ENCODE data around the gene EFNA1. TPM values are rescaled to one million over a fixed set of nuclear protein-coding genes. Genes with fewer than 3 reads are reported as not detected.

Gene EFNA1
- total RNA-seq, 1 donor from 2014 or later: 0.34 TPM

DNA sequence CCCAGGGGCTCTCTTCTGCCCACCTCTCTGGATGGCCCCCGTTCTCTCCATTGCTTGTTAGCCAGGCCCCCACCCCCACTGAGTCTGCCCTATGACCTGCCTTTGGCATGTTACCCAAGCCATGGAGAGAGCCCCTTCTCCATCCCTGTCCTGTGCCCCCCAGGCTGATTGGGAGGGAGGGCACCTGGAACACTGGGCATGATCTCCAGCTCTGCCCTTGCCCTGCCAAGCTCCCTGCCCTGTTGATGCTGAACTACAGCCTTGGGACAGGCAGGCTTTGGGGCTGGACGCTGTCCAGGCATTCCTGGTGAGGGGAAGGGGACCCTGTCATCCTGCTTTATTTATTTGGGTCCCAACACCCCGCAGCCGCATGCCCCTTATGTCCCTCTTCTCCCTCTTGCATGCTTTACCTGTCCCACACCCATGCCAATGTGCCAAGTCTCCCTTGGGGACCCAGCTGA is 56.7 kb downstream of the EFNA1 start:
- H2AFZ ChIP-seq (replicated peaks): no peak overlapping the region
- no peaks in the 10 kb centered on the region for H3K9me3 ChIP-seq (ENCODE audit: low read depth)
- peaks cover 8% of the 10 kb centered on the region for H3F3A ChIP-seq (ENCODE audit: low read depth)
- H3K9ac ChIP-seq: no peak overlapping the region
- H3K9me3 Mint-ChIP-seq: peaks cover 4% of the 10 kb centered on the region
- H3K27ac Mint-ChIP-seq: no peak overlapping the region
- H3K4me1 ChIP-seq: peaks cover 5% of the 10 kb centered on the region
- peaks cover 11% of the 10 kb centered on the region for H3K36me3 Mint-ChIP-seq
- H3K4me1 Mint-ChIP-seq: peaks cover 7% of the 10 kb centered on the region
- no peak overlapping the region for H3K4me3 Mint-ChIP-seq
- TF ChIP-seq, protein P1, sequence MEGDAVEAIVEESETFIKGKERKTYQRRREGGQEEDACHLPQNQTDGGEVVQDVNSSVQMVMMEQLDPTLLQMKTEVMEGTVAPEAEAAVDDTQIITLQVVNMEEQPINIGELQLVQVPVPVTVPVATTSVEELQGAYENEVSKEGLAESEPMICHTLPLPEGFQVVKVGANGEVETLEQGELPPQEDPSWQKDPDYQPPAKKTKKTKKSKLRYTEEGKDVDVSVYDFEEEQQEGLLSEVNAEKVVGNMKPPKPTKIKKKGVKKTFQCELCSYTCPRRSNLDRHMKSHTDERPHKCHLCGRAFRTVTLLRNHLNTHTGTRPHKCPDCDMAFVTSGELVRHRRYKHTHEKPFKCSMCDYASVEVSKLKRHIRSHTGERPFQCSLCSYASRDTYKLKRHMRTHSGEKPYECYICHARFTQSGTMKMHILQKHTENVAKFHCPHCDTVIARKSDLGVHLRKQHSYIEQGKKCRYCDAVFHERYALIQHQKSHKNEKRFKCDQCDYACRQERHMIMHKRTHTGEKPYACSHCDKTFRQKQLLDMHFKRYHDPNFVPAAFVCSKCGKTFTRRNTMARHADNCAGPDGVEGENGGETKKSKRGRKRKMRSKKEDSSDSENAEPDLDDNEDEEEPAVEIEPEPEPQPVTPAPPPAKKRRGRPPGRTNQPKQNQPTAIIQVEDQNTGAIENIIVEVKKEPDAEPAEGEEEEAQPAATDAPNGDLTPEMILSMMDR (IDR thresholded peaks at IDR 0.05): no peak
- TF ChIP-seq EZH2 (IDR thresholded peaks at IDR 0.05) (no peak), EZH2phosphoT487 (IDR thresholded peaks at IDR 0.05) (no peak)
- H3K4me3 ChIP-seq: no peak overlapping the region
- no peaks in the 10 kb centered on the region for H4K20me1 ChIP-seq (ENCODE audit: low read depth)
- DNase-seq (ENCODE audit: low spot score): no peak
- H3K27me3 ChIP-seq: no peaks in the 10 kb centered on the region
- no peak overlapping the region for H3K4me2 ChIP-seq
- H3K36me3 ChIP-seq: no peaks in the 10 kb centered on the region
- no peak overlapping the region for H3K27ac ChIP-seq
- no peaks in the 10 kb centered on the region for H3K79me2 ChIP-seq (ENCODE audit: low read depth)
- peaks cover 15% of the 10 kb centered on the region for H3K27me3 Mint-ChIP-seq (ENCODE audit: insufficient read depth, low read depth)

Small RNAs within 50 kb of the gene (small RNA-seq; reads per million reads assigned to genes)
- gene HMGN2P18: not detected
- not detected for gene RF00019

Other genes with a start within 250 kb of the EFNA1 start
- gene PMVK, start 191.2 kb upstream of the EFNA1 start, total RNA-seq (ENCODE audit: low replicate concordance): 4.3 and 12.7 TPM in 2 replicates
- gene PBXIP1, start 171.8 kb upstream of the EFNA1 start, total RNA-seq (ENCODE audit: low replicate concordance): 21.4 and 64.0 TPM in 2 replicates
- gene PYGO2, start 166.1 kb upstream of the EFNA1 start, total RNA-seq (ENCODE audit: low replicate concordance): 32.1 and 48.1 TPM in 2 replicates
- gene SHC1, start 157.1 kb upstream of the EFNA1 start, total RNA-seq (ENCODE audit: low replicate concordance): 69.0 and 86.5 TPM in 2 replicates
- gene CKS1B, start 153.2 kb upstream of the EFNA1 start, total RNA-seq (ENCODE audit: low replicate concordance): 210 and 297 TPM in 2 replicates
- gene FLAD1, start 144.5 kb upstream of the EFNA1 start, total RNA-seq (ENCODE audit: low replicate concordance): 19.3 and 47.4 TPM in 2 replicates
- not detected in 2 replicates for gene LENEP, start 134.3 kb upstream of the EFNA1 start, total RNA-seq (ENCODE audit: low replicate concordance)
- gene ZBTB7B, start 125.1 kb upstream of the EFNA1 start, total RNA-seq (ENCODE audit: low replicate concordance): 4.7 and 15.7 TPM in 2 replicates
- 1.8 and 2.0 TPM in 2 replicates for gene DCST2, start 94.1 kb upstream of the EFNA1 start, total RNA-seq (ENCODE audit: low replicate concordance)
- gene DCST1, start 94.1 kb upstream of the EFNA1 start, total RNA-seq (ENCODE audit: low replicate concordance): not detected in 2 replicates
- 15.7 and 44.9 TPM in 2 replicates for gene ADAM15, start 76.6 kb upstream of the EFNA1 start, total RNA-seq (ENCODE audit: low replicate concordance)
- gene EFNA4, start 64.1 kb upstream of the EFNA1 start, total RNA-seq (ENCODE audit: low replicate concordance): 10.7 and 18.4 TPM in 2 replicates
- 4.0 and 9.6 TPM in 2 replicates for gene EFNA3, start 49.0 kb upstream of the EFNA1 start, total RNA-seq (ENCODE audit: low replicate concordance)
- 14.4 and 29.0 TPM in 2 replicates for gene SLC50A1, start 8.0 kb downstream of the EFNA1 start, total RNA-seq (ENCODE audit: low replicate concordance)
- 16.8 and 133 TPM in 2 replicates for gene DPM3, start 12.7 kb downstream of the EFNA1 start, total RNA-seq (ENCODE audit: low replicate concordance)
- 37.8 and 100 TPM in 2 replicates for gene KRTCAP2, start 45.4 kb downstream of the EFNA1 start, total RNA-seq (ENCODE audit: low replicate concordance)
- 3.9 and 10.2 TPM in 2 replicates for gene TRIM46, start 46.0 kb downstream of the EFNA1 start, total RNA-seq (ENCODE audit: low replicate concordance)
- gene THBS3, start 80.0 kb downstream of the EFNA1 start, total RNA-seq (ENCODE audit: low replicate concordance): 19.3 and 30.4 TPM in 2 replicates
- 25.6 and 46.5 TPM in 2 replicates for gene MTX1, start 80.8 kb downstream of the EFNA1 start, total RNA-seq (ENCODE audit: low replicate concordance)
- 4.8 and 14.9 TPM in 2 replicates for gene ENTREP3, start 127.6 kb downstream of the EFNA1 start, total RNA-seq (ENCODE audit: low replicate concordance)
- gene SCAMP3, start 134.5 kb downstream of the EFNA1 start, total RNA-seq (ENCODE audit: low replicate concordance): 21.8 and 44.8 TPM in 2 replicates
- gene CLK2, start 145.6 kb downstream of the EFNA1 start, total RNA-seq (ENCODE audit: low replicate concordance): 41.7 and 62.2 TPM in 2 replicates
- 1.9 and 5.9 TPM in 2 replicates for gene HCN3, start 149.6 kb downstream of the EFNA1 start, total RNA-seq (ENCODE audit: low replicate concordance)
- gene PKLR, start 173.6 kb downstream of the EFNA1 start, total RNA-seq (ENCODE audit: low replicate concordance): 0.53 and 0.54 TPM in 2 replicates
- 215 and 266 TPM in 2 replicates for gene FDPS, start 181.0 kb downstream of the EFNA1 start, total RNA-seq (ENCODE audit: low replicate concordance)
- gene RUSC1, start 193.0 kb downstream of the EFNA1 start, total RNA-seq (ENCODE audit: low replicate concordance): 17.0 and 43.4 TPM in 2 replicates

Measured in neural progenitor cell (in vitro differentiated cells).